ENCODE measurements around the gene HPN. TPM values are rescaled to one million over a fixed set of nuclear protein-coding genes. Genes with fewer than 3 reads are reported as not detected.
"Not testable (repeated sequence)": the region's sequence is repeated elsewhere in the genome, so short reads cannot be mapped to it uniquely, and the experiment has no call there.

HPN gene
- total RNA-seq, 4 donors from 2014 or later: 1.3 to 3.5 (median 1.8) TPM; not detected in 1

GRCh38 chr19:35025969-35026368, 15.6 kb upstream of the HPN start:
- H3K36me3 ChIP-seq: peaks cover 3 to 75% (median 17%) of the 10 kb centered on the region in 3 donors
- peaks cover 0 to 16% (median 2%) of the 10 kb centered on the region in 4 donors for H3K4me1 ChIP-seq
- no peaks in the 10 kb centered on the region for H3K9me3 ChIP-seq
- 82 to 88% methylated on average over 18 to 21 of the region's 21 CpGs for WGBS, 2 donors
- H3K4me3 ChIP-seq: no peak overlapping the region
- no peaks in the 10 kb centered on the region for H3K27me3 ChIP-seq
- TF ChIP-seq CTCF (IDR thresholded peaks at IDR 0.05) (no peak), POLR2A (IDR thresholded peaks at IDR 0.05) (no peak), EP300 (IDR thresholded peaks at IDR 0.05) (no peak)
- H3K27ac ChIP-seq: no peak overlapping the region
- no peak for DNase-seq (ENCODE audit: low spot score in 2 of 2)

- 49 to 66% methylated on average over 4 to 6 of the region's 6 CpGs for WGBS, 2 donors
Measured at GRCh38 chr19:35026418-35026817, 15.1 kb upstream of the HPN start.

GRCh38 chr19:35027009-35027408, 14.5 kb upstream of the HPN start:
- H3K4me3 ChIP-seq: no peak overlapping the region
- no peak overlapping the region for H3K27ac ChIP-seq
- H3K4me1 ChIP-seq: peaks cover 0 to 26% (median 5%) of the 10 kb centered on the region in 4 donors
- H3K27me3 ChIP-seq: no peaks in the 10 kb centered on the region
- peaks cover 3 to 64% (median 7%) of the 10 kb centered on the region in 3 donors for H3K36me3 ChIP-seq
- DNase-seq (ENCODE audit: low spot score in 2 of 2): no peak
- TF ChIP-seq POLR2A (IDR thresholded peaks at IDR 0.05) (no peak), EP300 (IDR thresholded peaks at IDR 0.05) (no peak), CTCF (IDR thresholded peaks at IDR 0.05) (no peak)
- WGBS, 2 donors: 86% methylated on average over 8 of the region's 8 CpGs
- H3K9me3 ChIP-seq: no peaks in the 10 kb centered on the region

More at GRCh38 chr19:35026418-35026817, 15.1 kb upstream of the HPN start:
- Histone ChIP-seq H3K36me3 (peaks cover 3 to 70% (median 12%) of the 10 kb centered on the region in 3 donors), H3K4me3 (no peak overlapping the region), H3K9me3 (no peaks in the 10 kb centered on the region), H3K4me1 (peaks cover 0 to 20% (median 2%) of the 10 kb centered on the region in 4 donors), H3K27ac (no peak overlapping the region), H3K27me3 (no peaks in the 10 kb centered on the region)
- DNase-seq (ENCODE audit: low spot score in 2 of 2): no peak
- TF ChIP-seq CTCF (IDR thresholded peaks at IDR 0.05) (no peak), POLR2A (IDR thresholded peaks at IDR 0.05) (no peak), EP300 (IDR thresholded peaks at IDR 0.05) (no peak)

GRCh38 chr19:35027851-35028599, 13.5 kb upstream of the HPN start:
- H3K27me3 ChIP-seq: no peaks in the 10 kb centered on the region
- H3K4me3 ChIP-seq: no peak overlapping the region
- H3K9me3 ChIP-seq: no peaks in the 10 kb centered on the region
- TF ChIP-seq EP300 (IDR thresholded peaks at IDR 0.05): no peak
- TF ChIP-seq POLR2A (IDR thresholded peaks at IDR 0.05): no peak
- peaks cover 3 to 55% (median 7%) of the 10 kb centered on the region in 3 donors for H3K36me3 ChIP-seq
- DNase-seq (ENCODE audit: low spot score in 2 of 2): no peak
- H3K27ac ChIP-seq: no peak overlapping the region
- H3K4me1 ChIP-seq: peaks cover 0 to 25% (median 6%) of the 10 kb centered on the region in 4 donors
- WGBS, 2 donors: 73 to 76% methylated on average over 7 of the region's 7 CpGs

GRCh38 chr19:35028600-35028885, 13.0 kb upstream of the HPN start:
- not testable (repeated sequence) for DNase-seq (ENCODE audit: low spot score in 2 of 2); H3K9me3 ChIP-seq; H3K27me3 ChIP-seq; H3K4me3 ChIP-seq; H3K27ac ChIP-seq
- WGBS, 2 donors: 90% methylated on average over 3 of the region's 3 CpGs
- H3K4me1 ChIP-seq: peaks cover 0 to 25% (median 6%) of the 10 kb centered on the region in 4 donors
- H3K36me3 ChIP-seq: peaks cover 3 to 55% (median 8%) of the 10 kb centered on the region in 3 donors

GRCh38 chr19:35029275-35029736, 12.2 kb upstream of the HPN start:
- H3K9me3 ChIP-seq; H3K27me3 ChIP-seq; DNase-seq (ENCODE audit: low spot score in 2 of 2); H3K4me3 ChIP-seq: not testable (repeated sequence)
- Histone ChIP-seq H3K4me1 (peaks cover 0 to 25% (median 6%) of the 10 kb centered on the region in 4 donors), H3K36me3 (peaks cover 3 to 55% (median 8%) of the 10 kb centered on the region in 3 donors), H3K27ac (peak overlapping the region in 1 of 4 donors; percentile 66)
- 79 to 82% methylated on average over 11 of the region's 11 CpGs for WGBS, 2 donors

Data from tibial nerve (tissue), 4 donors.